ENCODE results near the gene PAIP2.
A peak's percentile ranks its signal among the peaks of the same experiment; 100 is the strongest.

Gene PAIP2

DNA sequence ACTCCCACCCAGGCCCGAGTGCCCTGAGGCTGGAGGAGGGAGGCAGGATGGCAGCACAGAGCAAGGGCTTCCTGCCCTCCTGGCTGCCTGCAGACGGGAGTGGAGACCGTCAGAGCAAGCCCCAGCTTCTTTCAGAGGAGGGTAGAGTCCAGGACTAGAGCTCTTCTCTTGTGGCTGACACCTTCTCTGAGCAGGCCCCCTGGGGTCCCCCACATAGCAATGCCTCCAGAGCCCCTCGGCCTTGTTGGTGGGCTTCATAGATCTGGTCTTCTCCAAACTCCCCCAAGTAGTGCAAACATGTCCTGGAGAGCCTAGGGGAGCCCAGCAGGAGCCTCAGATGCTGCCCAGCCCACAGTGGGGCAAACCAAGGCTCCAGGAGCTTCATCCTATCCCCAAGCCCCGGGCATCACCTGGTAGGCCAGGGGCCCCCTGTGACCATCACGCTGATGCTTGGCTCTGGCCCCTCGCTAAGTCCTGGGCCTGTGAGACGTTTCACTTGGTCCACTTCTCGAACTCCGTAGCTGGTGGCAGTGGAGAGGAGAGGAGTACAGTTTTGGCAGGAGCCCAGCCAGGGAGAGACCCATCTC, 46.0 kb downstream of the PAIP2 start:
- Mint-ChIP-seq H3K27me3 (ENCODE audit: low read depth) (no peaks in the 10 kb centered on the region), H3K4me1 (ENCODE audit: low read depth) (peaks cover 60% of the 10 kb centered on the region), H3K27ac (peak overlapping the region; percentile 69), H3K9me3 (no peaks in the 10 kb centered on the region), H3K4me3 (peak overlapping the region; percentile 100), H3K36me3 (ENCODE audit: low read depth) (peaks cover 18% of the 10 kb centered on the region)
- no peak for DNase-seq (ENCODE audit: low spot score)

DNA sequence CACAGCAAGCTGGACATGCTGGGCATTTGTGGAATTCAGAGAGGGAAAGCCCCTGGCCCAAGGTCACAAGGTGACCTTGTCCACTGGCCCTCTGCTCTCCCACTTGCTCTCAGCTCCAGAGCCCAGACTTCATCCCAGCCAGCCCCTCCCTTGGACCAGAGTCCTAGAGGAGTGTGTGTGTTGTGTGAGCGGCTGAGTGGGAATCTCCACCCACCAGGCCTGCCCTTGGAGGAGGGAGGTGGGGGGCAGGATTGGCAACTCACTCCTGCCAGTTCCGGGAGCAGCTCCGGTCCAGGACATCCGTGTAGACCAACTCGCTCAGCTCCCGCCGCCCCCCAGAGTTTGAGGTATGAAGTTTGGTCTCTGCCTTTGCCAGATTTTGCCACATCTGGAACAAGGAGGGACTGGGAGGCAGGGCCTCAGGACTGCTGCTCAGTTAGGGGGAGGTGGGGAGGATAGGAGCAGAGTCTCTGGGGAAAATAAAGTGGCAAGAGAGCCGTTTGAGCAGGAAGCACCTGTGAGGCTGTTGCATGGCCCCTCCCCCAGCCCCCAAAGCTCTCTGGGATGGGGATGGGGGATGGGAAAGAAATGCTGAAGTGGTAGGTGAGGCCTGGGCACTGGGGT, 46.7 kb downstream of the PAIP2 start:
- Mint-ChIP-seq H3K36me3 (ENCODE audit: low read depth) (peaks cover 20% of the 10 kb centered on the region), H3K27ac (peak overlapping the region; percentile 69), H3K9me3 (no peaks in the 10 kb centered on the region), H3K4me3 (peak overlapping the region; percentile 100), H3K4me1 (ENCODE audit: low read depth) (peaks cover 64% of the 10 kb centered on the region), H3K27me3 (ENCODE audit: low read depth) (no peaks in the 10 kb centered on the region)
- no peak for DNase-seq (ENCODE audit: low spot score)

- Mint-ChIP-seq H3K9me3 (no peaks in the 10 kb centered on the region), H3K36me3 (ENCODE audit: low read depth) (peaks cover 20% of the 10 kb centered on the region)
Measured at GRCh38 chr5:139389701-139390638, 48.3 kb downstream of the PAIP2 start, which contains the start of gene MZB1. Gene MZB1, minus strand, starts transcription at chr5:139389913. Its CDS starts 57 bp downstream, at chr5:139389856.

DNA sequence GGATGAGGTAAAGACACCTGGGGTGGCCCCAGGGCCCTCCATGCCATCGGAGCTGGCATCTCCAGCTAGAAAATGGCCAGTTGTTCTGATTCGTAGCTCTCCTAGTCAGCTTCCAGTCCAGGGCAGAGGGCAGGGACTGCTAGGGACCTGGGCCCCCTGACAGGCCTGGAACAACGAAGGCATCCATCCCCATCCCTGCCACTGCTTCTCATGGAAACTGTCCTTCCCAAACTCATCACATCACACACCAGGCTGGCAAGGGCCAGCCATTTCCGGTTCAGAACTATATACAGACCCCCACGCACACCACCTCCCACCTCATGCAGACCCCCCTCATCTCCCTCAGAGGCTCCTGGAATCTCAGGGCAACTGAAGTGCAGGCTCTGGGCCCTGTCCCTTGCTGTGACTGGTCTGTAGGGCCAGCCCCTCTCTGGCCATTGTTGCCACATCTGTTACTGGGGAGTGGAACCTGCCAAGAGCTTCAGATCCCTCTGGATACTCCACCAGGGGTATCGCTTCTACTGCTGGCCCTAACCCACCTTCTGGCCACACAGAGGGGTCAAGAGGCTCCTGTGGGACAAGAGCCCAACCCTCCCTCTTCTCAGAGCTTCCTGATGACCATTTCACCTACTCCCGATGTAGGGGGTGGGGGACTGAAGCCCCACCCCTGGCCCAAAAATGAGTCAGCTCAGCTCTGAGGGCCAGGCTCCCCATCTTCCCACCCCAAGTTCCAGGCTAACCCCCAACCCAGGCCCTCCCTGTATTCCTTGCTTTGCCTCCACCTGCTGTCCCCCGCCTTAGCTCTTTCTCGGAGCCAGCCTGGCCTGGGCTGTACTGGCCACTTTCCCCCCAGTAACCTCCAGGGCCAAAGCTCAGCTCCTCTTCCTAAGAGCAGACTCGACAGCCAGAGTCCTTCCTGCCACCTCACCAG, 49.2 kb downstream of the PAIP2 start:
- Mint-ChIP-seq H3K4me1 (ENCODE audit: low read depth) (peaks cover 48% of the 10 kb centered on the region), H3K36me3 (ENCODE audit: low read depth) (peaks cover 20% of the 10 kb centered on the region), H3K27me3 (ENCODE audit: low read depth) (no peaks in the 10 kb centered on the region), H3K27ac (peak overlapping the region; percentile 100), H3K9me3 (no peaks in the 10 kb centered on the region), H3K4me3 (peak overlapping the region; percentile 100)
- no peak for DNase-seq (ENCODE audit: low spot score)

More at GRCh38 chr5:139389701-139390638, 48.3 kb downstream of the PAIP2 start, which contains the start of gene MZB1:
- H3K27me3 Mint-ChIP-seq (ENCODE audit: low read depth): no peaks in the 10 kb centered on the region
- peak; percentile 83 for DNase-seq (ENCODE audit: low spot score)
- H3K27ac Mint-ChIP-seq: peak within 1 kb of the TSS; percentile 100
- H3K4me3 Mint-ChIP-seq: peak within 1 kb of the TSS; percentile 100
- H3K4me1 Mint-ChIP-seq (ENCODE audit: low read depth): peaks cover 57% of the 10 kb centered on the region

GRCh38 chr5:139391570-139392323, 50.1 kb downstream of the PAIP2 start:
- H3K36me3 Mint-ChIP-seq (ENCODE audit: low read depth): peaks cover 24% of the 10 kb centered on the region
- peak; percentile 45 for DNase-seq (ENCODE audit: low spot score)
- H3K27me3 Mint-ChIP-seq (ENCODE audit: low read depth): no peaks in the 10 kb centered on the region
- H3K27ac Mint-ChIP-seq: peak overlapping the region; percentile 100
- no peaks in the 10 kb centered on the region for H3K9me3 Mint-ChIP-seq
- H3K4me1 Mint-ChIP-seq (ENCODE audit: low read depth): peaks cover 48% of the 10 kb centered on the region
- H3K4me3 Mint-ChIP-seq: peak overlapping the region; percentile 100

- Mint-ChIP-seq H3K27me3 (ENCODE audit: low read depth) (no peaks in the 10 kb centered on the region), H3K9me3 (no peaks in the 10 kb centered on the region), H3K36me3 (ENCODE audit: low read depth) (peaks cover 25% of the 10 kb centered on the region), H3K4me3 (peak overlapping the region; percentile 100), H3K27ac (peak overlapping the region; percentile 93), H3K4me1 (ENCODE audit: low read depth) (peaks cover 52% of the 10 kb centered on the region)
- no peak for DNase-seq (ENCODE audit: low spot score)
Measured at GRCh38 chr5:139392324-139392677, 50.6 kb downstream of the PAIP2 start.

DNA sequence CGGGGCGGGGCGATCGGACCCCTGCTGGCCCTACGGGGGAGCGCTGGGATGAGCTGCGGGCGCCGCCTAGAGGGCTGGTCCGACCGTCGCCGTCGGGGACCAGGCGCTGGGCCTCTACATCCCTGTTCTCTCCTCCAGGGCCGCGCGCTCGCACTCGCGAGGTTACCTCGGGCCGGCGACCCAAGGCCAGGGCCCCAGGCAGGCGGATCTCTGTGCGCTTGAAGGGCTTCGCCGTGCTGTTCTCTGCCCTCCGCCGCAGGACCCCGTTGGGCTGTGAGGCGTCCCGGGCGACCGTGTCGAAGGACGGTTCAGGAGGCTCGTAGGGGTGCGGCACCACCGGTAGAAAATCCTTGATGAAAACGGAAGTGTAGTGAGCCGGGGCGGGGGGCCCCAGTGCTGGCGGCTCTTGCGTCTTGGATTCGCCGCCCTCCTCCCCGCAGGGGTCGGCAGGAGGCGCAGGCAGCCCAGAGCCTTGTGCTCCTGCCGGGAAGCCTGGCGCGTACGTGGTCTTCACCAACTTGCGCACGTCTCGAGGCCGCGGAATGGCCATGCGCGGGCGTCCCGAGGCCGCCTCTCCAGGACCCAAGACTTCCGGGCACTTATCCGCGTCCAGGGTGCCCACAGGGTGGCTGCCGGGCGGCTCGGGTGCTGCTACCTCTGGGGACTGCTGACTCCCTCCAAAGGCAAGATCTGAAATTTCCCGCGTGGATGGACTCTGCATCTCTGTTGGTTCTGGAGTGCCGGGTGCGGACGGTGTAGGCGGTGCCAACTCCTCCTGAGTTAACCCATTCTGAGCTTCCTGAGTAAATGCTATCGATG, 51.2 kb downstream of the PAIP2 start:
- H3K4me1 Mint-ChIP-seq (ENCODE audit: low read depth): peaks cover 51% of the 10 kb centered on the region
- peak overlapping the region; percentile 93 for H3K27ac Mint-ChIP-seq
- H3K36me3 Mint-ChIP-seq (ENCODE audit: low read depth): peaks cover 27% of the 10 kb centered on the region

GRCh38 chr5:139393497-139394122, 52.0 kb downstream of the PAIP2 start:
- H3K4me3 Mint-ChIP-seq: peak overlapping the region; percentile 94
- H3K27me3 Mint-ChIP-seq (ENCODE audit: low read depth): no peaks in the 10 kb centered on the region
- H3K9me3 Mint-ChIP-seq: no peaks in the 10 kb centered on the region
- peaks cover 47% of the 10 kb centered on the region for H3K4me1 Mint-ChIP-seq (ENCODE audit: low read depth)
- DNase-seq (ENCODE audit: low spot score): no peak
- peaks cover 23% of the 10 kb centered on the region for H3K36me3 Mint-ChIP-seq (ENCODE audit: low read depth)
- peak overlapping the region; percentile 93 for H3K27ac Mint-ChIP-seq

More for the DNA sequence above, 51.2 kb downstream of the PAIP2 start:
- DNase-seq (ENCODE audit: low spot score): peak; percentile 88
- no peaks in the 10 kb centered on the region for H3K9me3 Mint-ChIP-seq
- H3K27me3 Mint-ChIP-seq (ENCODE audit: low read depth): no peaks in the 10 kb centered on the region
- peak overlapping the region; percentile 94 for H3K4me3 Mint-ChIP-seq

- Mint-ChIP-seq H3K27ac (peak overlapping the region; percentile 93), H3K27me3 (ENCODE audit: low read depth) (no peaks in the 10 kb centered on the region), H3K36me3 (ENCODE audit: low read depth) (peaks cover 23% of the 10 kb centered on the region)
Measured at GRCh38 chr5:139394123-139394653, 52.5 kb downstream of the PAIP2 start.

DNA sequence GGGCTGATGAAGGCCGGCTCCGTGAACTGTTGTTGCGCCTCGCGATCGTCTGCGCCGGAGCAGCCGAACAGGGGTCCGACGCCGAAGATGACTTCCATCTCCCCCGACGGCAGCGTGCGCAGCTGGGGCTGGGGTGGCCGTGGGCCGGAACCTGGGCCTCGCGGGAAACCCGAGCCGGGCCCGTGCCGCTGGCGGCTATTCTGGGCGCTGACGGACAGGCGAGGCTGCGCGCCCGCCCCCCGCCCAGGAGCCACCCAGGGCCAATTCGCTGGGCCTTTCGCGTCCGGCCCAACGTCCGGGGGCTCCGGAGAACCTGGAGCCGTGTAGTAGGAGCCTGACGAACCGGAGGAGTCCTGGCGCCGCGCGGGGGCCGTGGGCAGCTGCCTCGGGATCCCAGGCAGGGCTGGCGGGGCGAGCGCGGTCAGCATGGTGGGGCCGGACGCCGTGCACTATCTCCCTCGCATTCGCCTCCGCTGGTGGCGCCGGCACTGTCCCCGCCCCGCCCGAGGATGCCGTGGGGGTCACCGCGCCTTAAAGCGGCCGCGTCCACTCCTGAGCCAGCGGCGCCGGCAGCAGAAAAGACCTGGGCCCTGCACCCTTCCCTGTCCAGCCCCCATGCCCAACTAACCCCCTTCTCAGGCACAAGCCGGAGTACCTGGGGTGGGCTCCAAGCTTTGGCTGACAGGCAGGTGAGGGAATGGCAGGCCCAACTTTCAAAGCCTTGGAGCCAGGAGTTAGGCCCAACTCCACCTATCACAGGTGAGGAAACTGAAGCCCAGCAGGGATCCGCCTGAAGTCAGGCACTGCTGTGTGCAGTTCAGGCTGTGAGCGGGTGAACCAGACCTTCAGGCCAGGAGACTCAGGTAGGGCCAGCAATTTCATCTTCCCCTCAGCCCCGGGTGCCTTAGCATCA, 53.3 kb downstream of the PAIP2 start, which contains the start of gene PROB1:
PROB1 (minus strand) TSS at position 451 of the 913 bp plus-strand sequence; CDS start at position 428, 23 bp downstream.
- H3K9me3 Mint-ChIP-seq: no peaks in the 10 kb centered on the region
- H3K4me3 Mint-ChIP-seq: peak within 1 kb of the TSS; percentile 94
- peaks cover 23% of the 10 kb centered on the region for H3K36me3 Mint-ChIP-seq (ENCODE audit: low read depth)
- no peaks in the 10 kb centered on the region for H3K27me3 Mint-ChIP-seq (ENCODE audit: low read depth)
- H3K27ac Mint-ChIP-seq: peak within 1 kb of the TSS; percentile 93
- peaks cover 45% of the 10 kb centered on the region for H3K4me1 Mint-ChIP-seq (ENCODE audit: low read depth)
- DNase-seq (ENCODE audit: low spot score): no peak

More at GRCh38 chr5:139394123-139394653, 52.5 kb downstream of the PAIP2 start:
- H3K4me3 Mint-ChIP-seq: peak overlapping the region; percentile 94
- H3K4me1 Mint-ChIP-seq (ENCODE audit: low read depth): peaks cover 47% of the 10 kb centered on the region
- H3K9me3 Mint-ChIP-seq: no peaks in the 10 kb centered on the region
- DNase-seq (ENCODE audit: low spot score): peak; percentile 54

All from T-helper 2 cell treated with Interferon-gamma antibody and Interleukin-4, amounts not matched to agents 5 μg/mL and 100 μg/mL, for 36 hours (primary cell).